ENCODE results near the gene MTTP.

DNA sequence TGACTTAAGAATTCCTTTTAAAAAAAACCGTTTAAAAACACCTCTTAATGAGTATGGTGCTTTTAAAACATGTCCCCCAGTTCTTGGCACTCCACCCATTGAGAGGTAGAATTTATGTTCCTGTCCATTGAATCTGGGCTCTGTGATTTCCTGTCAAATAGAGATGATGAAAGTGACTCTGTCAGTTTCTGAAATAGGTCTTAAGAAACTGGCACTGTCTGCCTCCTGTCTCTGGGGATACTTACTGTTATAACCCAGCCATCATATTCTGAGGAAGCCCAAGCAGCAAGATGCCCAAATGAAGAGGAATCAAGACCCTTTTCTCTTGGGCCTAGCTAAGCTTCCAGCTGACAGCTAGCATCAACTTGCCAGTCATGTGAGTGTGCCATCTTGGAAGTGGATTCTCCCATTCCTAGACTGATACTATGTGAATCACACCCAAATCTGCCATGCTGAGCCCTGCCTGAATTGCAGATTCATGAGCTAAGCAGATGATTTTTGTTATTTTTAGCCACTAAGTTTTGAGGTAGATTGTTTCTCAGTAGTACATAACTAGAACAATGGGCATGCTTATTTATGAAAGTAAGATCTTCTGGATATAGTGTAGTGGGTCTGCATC is 60.2 kb downstream of the MTTP start:
- TF ChIP-seq ZNF384 (IDR thresholded peaks at IDR 0.05) (no peak), SP1 (IDR thresholded peaks at IDR 0.05) (no peak), SUZ12 (IDR thresholded peaks at IDR 0.05) (no peak), ELF4 (IDR thresholded peaks at IDR 0.05) (no peak), FOXK2 (IDR thresholded peaks at IDR 0.05) (no peak), BHLHE40 (IDR thresholded peaks at IDR 0.05; ENCODE audit: borderline replicate concordance) (no peak), NFRKB (IDR thresholded peaks at IDR 0.05) (no peak), CTBP1 (IDR thresholded peaks at IDR 0.05; ENCODE audit: borderline replicate concordance) (no peak), LEF1 (IDR thresholded peaks at IDR 0.05; ENCODE audit: borderline replicate concordance) (no peak), TARDBP (IDR thresholded peaks at IDR 0.05) (no peak), FOXA1 (IDR thresholded peaks at IDR 0.05) (no peak), FOXM1 (IDR thresholded peaks at IDR 0.05; ENCODE audit: borderline replicate concordance) (no peak)
- TF ChIP-seq, protein P1, sequence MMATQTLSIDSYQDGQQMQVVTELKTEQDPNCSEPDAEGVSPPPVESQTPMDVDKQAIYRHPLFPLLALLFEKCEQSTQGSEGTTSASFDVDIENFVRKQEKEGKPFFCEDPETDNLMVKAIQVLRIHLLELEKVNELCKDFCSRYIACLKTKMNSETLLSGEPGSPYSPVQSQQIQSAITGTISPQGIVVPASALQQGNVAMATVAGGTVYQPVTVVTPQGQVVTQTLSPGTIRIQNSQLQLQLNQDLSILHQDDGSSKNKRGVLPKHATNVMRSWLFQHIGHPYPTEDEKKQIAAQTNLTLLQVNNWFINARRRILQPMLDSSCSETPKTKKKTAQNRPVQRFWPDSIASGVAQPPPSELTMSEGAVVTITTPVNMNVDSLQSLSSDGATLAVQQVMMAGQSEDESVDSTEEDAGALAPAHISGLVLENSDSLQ (IDR thresholded peaks at IDR 0.05) = no peak
